AG08396 (cell line): Measurements from ENCODE around the gene CFAP99.

Experiments
- DNase-seq: peaks from one replicate; pipeline ENCODE4 v3.0.0; 2012; ENCODE audit warnings: low spot score, mixed read lengths

CFAP99 gene

GRCh38 chr4:2390784-2391421 is 27.9 kb upstream of the CFAP99 start:
- DNase-seq, result no peak

DNA sequence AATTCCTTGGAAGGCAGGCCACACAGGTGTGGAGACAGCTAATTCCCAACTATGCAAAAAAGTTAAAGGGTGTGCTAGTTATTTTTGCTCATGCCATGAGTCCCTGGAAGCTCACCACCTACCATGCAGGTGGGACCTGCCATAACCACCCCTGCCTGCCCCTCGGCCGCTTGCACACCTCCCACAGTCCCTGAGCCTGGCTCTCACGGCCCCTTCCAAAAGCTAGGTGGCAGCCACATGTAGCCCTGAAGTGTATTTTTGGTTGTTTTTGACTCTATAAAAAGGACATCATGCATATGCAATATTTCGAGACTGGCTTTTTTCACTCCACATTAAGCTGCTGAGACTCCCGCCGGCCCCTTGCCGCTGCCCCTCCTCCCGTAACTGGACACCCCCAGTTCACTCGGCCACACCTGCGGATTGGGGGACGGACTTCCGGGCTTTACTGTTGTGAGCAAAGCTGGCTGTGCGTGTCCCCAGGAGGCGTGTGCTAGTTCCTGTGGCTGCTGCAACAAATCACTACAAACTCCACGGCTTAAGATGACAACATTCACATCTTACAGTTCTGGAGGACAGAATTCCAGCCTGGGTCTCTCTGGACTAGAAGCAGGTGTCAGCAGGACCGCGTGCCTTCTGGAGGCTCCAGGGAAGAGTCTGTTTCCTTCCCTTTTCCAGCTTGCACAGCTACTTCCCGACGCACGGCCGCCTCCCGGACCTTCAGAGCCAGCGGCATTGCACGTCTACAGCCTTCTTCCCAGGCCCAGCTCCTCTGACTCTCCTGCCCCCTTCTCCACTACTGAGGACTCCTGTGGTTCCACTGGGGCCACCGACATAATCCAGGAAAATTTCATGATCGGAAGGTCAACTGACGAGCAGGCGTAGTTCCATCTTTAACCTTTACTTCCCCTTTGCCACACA is 25.1 kb upstream of the CFAP99 start:
- no peak for DNase-seq

GRCh38 chr4:2394528-2394927 is 24.2 kb upstream of the CFAP99 start:
- DNase-seq, result no peak

DNA sequence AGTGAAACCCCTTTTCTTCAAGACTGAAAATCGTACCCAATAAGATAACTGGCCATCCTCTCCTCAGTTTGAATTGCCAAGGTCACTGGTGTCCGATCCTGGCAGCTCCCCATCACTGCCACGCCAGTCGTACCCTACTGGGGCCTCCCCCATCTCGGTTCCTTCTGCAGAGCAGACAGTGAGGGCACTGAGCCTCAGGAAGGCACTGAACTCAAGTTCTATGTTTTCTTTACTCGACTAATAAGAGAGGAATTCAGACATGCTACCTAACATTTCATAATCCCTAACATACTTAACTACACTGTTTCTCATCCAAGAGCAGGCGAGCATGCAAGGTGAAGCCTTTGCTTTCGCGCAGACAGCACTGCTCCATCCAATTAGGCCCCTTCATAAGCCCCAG is 23.7 kb upstream of the CFAP99 start:
- DNase-seq, result peak; percentile 70

- DNase-seq, result no peak
Observed at GRCh38 chr4:2395584-2395983, 23.2 kb upstream of the CFAP99 start.

- no peak for DNase-seq
Observed at GRCh38 chr4:2396781-2397368, 21.9 kb upstream of the CFAP99 start.

GRCh38 chr4:2397596-2398379 is 21.0 kb upstream of the CFAP99 start:
- DNase-seq, result no peak

GRCh38 chr4:2399216-2399615 is 19.5 kb upstream of the CFAP99 start:
- no peak for DNase-seq

GRCh38 chr4:2399631-2400190 is 19.0 kb upstream of the CFAP99 start:
- DNase-seq, result no peak

GRCh38 chr4:2400841-2401609 is 17.7 kb upstream of the CFAP99 start:
- no peak for DNase-seq

GRCh38 chr4:2401610-2401983 is 17.2 kb upstream of the CFAP99 start:
- no peak for DNase-seq

DNA sequence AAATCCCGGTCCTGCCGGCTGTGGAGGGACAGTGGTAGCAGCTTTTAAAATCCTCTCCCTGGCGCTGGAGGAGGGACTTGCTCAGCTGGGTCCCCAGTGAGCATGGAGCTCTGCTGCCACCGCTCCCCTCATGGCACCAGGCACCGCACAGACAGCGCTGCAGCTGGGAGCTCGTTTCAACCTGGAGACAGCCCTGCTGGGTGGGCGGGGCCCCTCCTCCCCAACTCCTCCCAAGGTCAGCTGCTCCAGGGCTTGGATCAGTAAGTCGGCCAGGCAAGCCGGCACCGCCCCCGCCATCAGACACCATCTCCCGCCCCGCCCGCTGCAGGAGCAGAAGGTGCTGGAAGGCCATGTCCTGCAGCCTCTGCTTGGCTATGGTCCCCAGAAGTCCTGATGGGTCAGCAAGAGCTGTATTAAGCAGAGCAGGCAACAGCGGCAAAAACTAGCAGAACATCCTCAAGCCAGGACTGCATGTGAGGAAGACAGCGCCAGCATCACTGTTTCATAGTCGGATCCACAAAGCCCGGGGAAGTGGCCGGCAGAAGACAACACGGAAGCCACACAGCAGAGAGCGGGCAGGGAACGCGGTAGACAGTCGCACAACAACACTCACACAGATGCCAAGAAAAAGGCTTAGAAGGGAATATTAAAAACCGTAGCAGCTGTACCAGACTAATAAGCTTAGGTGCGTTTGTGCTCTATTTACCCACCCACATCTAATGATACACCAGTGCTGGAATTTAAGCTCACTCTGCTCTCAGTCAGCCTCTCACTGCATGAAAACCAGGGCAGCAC is 16.5 kb upstream of the CFAP99 start:
- peak; percentile 51 for DNase-seq

GRCh38 chr4:2402941-2403340 is 15.8 kb upstream of the CFAP99 start:
- no peak for DNase-seq

DNA sequence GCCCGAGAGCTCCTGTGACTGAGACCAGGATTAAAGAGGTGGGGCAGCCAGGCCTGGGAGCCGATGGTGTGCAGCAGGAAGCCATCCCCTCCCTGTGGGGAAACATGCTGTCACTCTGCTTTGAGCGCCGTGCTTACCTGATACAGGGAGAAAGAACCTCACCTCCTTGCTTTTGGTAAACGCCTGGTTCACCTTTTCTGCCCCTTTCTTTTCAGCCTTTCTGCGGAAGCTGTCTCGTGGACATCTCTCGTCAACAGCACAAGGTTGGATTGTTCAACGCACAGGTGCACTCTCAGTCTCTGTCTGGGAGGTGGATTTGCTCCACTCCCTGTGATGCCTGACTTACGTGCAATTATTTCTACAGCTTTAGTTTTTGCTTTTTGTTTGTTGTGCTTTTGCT is 12.3 kb upstream of the CFAP99 start:
- no peak for DNase-seq

- DNase-seq, result no peak
Observed at GRCh38 chr4:2406920-2407319, 11.8 kb upstream of the CFAP99 start.

DNA sequence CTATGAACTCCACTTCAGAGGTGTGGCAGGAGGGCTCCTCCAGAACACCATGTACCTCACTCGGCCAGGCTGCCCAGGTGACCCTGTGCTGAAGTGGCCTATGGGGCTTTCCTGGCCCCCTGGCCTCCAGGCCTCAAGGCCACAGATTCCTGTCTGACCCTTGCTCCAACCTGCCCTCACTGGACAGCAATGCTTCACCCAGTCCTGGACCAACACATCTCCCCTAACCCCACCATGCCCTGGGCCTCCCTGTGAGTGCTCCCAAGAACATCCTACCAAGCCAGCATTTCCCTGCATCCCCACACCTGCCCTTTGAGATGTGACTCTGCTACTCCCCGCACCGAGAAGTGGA is 10.8 kb upstream of the CFAP99 start:
- no peak for DNase-seq

- DNase-seq, result no peak
Observed at GRCh38 chr4:2408401-2408958, 10.3 kb upstream of the CFAP99 start.

- no peak for DNase-seq
Observed at GRCh38 chr4:2408976-2409375, 9.8 kb upstream of the CFAP99 start.

DNA sequence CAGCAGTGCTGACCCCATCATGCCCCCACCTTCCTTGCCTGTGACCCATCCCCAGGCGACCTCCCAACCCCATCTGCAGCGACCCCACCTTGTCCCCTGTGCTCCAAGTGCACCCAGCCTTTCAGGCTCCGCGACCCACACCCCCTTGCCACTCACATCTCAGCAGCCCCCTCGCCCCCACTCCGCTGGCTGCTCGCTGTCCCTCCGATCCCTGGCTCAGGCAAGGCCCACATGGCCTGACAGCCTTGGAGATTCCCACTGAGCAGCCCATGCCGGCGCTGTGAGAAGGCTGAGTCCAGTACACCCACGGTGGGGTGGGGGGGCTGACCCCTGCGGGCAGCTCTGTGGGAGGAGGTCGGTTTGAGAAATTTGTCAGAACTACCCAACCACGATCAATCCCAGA is 9.4 kb upstream of the CFAP99 start:
- no peak for DNase-seq

DNA sequence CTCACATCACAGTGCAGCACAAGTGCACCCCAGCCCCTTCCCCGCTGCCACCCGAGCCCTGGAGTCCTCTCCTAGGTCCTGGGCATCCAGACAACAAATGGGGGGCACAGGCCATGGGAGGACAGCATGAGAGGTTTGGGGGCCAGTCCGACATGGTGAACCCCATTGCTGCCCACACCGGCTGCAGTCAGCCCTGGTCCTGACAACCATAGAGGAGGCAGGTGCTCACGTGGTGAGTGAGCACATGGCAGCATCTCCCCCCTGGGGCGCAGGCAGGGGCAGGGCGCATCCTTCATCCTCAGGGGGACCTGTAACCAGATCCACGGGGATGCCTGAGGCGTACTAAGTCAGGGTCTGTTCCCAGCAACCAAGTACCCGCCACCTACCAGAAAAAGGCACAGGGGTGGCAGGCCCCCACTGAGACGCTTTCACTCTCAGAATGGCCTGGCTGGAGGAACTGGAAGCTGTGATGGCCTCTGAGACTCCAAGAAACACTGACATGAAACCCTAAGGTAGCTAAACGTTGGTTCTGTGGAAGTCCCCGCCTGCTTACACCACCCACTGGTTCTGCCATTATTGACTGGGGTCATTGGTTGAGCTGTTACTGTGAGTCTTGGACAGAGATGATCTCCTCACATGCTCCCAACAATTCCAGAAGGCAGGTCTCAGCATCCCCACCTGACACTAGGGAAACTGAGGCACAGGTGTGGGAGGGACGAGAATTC is 6.8 kb upstream of the CFAP99 start:
- no peak for DNase-seq
